Gastroesophageal sphincter (tissue), 3 donors: ENCODE data around the gene DISP2.

Experiments
- POLR2A ChIP-seq, 2 donors: fragments of 450-650 bp; IDR thresholded peaks; one replicate each; pipeline ENCODE4 v1.6.1; 2017; ENCODE audit warnings: antibody characterized with exemption in 2 of 2, mild to moderate bottlenecking in 2 of 2, moderate library complexity in 1 of 2
- TF ChIP-seq, protein P1 (sequence below), 4 experiments: fragments of 200-600 bp in 2 of 4; fragments of 450-650 bp in 2 of 4; sonication (generic) in 1 of 4; IDR thresholded peaks; one replicate each; pipeline ENCODE4 v1.5.1; 2017 to 2019; ENCODE audit warnings: antibody characterized with exemption in 4 of 4, mild to moderate bottlenecking in 2 of 4, moderate library complexity in 2 of 4

DNA sequence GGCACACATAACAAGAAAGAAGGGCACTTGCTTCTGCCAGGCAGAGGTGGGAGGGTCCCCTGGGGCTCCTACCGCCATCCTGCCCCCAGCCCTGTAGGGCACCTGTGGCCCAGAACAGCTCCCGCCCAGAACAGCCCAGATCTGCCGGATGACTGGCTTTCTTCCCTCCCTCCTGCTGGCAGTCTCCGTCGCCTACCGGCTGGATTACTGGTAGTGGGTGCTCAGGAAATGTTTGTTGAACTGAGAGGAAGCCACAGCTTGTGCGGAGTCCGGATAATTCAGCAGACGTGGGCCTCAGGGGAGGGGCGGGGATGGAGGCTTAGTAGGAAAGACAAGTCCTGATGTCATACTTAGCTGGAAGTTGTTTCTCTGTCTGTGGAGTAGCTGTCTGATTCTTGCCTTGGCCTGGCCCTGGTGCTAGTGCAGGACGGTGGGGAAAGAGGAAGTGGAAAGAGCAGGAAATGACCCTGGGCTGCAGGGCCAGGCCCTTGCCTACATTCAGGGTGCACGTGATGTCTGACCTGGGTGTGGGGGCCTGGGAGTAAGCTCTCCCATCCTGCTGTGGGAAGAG, 24.0 kb upstream of the DISP2 start:
- TF ChIP-seq, protein P1, sequence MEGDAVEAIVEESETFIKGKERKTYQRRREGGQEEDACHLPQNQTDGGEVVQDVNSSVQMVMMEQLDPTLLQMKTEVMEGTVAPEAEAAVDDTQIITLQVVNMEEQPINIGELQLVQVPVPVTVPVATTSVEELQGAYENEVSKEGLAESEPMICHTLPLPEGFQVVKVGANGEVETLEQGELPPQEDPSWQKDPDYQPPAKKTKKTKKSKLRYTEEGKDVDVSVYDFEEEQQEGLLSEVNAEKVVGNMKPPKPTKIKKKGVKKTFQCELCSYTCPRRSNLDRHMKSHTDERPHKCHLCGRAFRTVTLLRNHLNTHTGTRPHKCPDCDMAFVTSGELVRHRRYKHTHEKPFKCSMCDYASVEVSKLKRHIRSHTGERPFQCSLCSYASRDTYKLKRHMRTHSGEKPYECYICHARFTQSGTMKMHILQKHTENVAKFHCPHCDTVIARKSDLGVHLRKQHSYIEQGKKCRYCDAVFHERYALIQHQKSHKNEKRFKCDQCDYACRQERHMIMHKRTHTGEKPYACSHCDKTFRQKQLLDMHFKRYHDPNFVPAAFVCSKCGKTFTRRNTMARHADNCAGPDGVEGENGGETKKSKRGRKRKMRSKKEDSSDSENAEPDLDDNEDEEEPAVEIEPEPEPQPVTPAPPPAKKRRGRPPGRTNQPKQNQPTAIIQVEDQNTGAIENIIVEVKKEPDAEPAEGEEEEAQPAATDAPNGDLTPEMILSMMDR (IDR thresholded peaks at IDR 0.05) = peak in 1 of 4 experiments; percentile 10
- TF ChIP-seq POLR2A (IDR thresholded peaks at IDR 0.05) = peak in 1 of 2 donors; percentile 21
